Sciatic nerve (tissue), 2 donors: ENCODE data around the gene SRCIN1. TPM values are rescaled to one million over a fixed set of nuclear protein-coding genes. Genes with fewer than 3 reads are reported as not detected.
A peak's percentile ranks its signal among the peaks of the same experiment; 100 is the strongest.

Experiments used
- ATAC-seq: fragments of 200-7000 bp; cut with Tn5 transposase; one replicate; pipeline ENCODE4 v1.9.1; 2020; ENCODE audit warnings: mild to moderate bottlenecking, moderate library complexity
- DNase-seq: peaks from one replicate; pipeline ENCODE4 v3.0.0-alpha.2; 2020; ENCODE audit warnings: low spot score
- intact Hi-C: fragments of 100-400 bp; cut with DNase I; formaldehyde crosslinking; loops from one replicate; pipeline ENCODE4 v1.14.2; 2022
- total RNA-seq: library from RNA; stranded (reverse); fragmentation: NEBNext Ultra II Directional; extraction: Animal tissue kit (Norgen Biotek cat#: 25700); gene quantifications from one replicate; pipeline ENCODE4 v1.2.1, GENCODE V29; 2021
- donor health status: DM: no; HTN: no; CAD: no.
- donor health status: DM: no; HTN: no; CAD: no.

The SRCIN1 gene
- total RNA-seq, 1 donor from 2014 or later: 4.5 TPM

DNA sequence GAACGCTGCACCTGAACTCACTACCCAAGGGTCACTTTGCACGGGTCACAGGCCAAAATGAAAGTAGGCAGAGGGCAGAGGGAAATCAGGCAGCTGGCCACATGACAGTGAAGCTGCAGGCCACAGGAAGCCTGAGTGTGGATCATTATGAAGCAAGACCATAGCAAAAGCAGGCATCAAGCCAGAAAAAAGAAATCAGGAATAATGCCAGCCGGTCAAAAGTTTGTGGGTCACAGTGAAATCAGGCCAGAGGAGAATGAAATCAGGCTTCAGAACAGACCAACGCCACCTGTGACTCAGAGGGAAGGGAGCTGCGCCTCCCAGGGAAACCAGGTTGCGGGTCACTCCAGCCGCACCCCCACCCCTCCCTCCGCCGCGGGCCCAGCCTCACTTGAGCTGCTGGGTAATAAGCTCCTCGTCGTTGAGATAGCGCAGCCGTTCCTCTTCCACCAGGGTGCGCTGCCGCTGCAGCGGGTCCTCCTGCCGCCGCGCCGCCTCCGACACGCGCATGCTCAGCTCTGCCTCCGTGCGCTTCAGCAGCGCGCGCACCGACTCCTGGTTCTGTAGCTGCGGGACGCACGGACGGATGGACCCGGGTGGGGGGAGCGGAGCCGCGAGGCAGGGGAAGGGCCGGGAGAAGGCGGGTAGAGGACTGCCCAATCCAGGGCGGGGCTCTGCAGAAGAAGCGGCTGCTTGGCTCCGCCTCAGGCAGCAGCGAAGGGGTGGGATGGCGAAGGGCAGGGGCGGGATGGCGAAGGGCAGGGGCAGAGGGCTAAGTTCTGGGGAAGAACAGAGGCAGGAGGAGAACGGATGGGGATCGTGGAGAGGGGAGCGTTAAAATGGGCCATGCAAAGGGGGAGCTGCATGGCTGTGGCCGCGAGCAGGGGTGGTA is 47.7 kb downstream of the SRCIN1 start:
- intact Hi-C loops: loop anchor here (2.0 kb wide), 1 partner anchor 109 kb away; no protein-coding TSS in a partner anchor
- DNase-seq: peak; percentile 95
- peak; percentile 90 for ATAC-seq

DNA sequence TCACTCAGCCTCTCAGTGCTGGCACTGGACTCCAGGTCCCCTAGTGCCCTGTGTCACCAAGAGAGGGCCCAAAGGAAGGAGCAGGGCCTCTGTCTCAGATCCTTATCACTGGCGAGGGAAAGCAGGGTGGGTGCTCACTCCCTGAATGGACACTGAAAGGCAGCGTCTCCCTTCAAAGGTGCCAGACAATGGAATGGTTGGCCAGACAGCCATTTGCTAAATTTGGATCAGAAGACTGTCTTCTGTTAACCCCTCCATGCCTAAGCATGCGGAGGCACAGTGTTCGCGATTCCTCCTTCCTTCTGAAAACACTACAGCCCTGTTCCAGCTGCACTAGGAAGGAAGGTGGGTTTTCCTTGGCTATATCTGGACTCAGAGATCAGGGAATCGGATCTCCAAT is 48.4 kb downstream of the SRCIN1 start:
- no peak for DNase-seq
- intact Hi-C loops: no loop called here
- no peak for ATAC-seq

DNA sequence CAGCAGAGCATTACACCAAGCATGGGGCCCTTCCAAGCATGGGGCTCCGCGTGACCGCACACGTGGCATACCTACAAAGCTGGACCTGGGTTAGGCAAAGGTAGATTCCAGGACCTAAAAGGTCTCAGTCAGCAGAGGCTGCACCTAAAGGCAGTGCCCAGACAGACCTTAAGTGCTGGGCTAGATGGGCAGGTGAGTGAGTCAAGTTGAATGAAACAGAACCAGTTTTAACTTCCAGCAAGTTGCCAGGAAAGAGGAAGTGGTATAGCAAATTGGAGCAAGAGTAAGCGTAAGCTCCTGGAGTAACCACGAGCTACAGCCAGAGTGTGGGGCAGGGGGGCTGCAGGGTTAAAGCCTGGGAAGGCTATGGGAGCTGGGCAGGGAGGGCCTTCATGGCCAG is 49.5 kb downstream of the SRCIN1 start:
- DNase-seq (no peak), ATAC-seq (no peak)
- intact Hi-C loops: no loop called here

DNA sequence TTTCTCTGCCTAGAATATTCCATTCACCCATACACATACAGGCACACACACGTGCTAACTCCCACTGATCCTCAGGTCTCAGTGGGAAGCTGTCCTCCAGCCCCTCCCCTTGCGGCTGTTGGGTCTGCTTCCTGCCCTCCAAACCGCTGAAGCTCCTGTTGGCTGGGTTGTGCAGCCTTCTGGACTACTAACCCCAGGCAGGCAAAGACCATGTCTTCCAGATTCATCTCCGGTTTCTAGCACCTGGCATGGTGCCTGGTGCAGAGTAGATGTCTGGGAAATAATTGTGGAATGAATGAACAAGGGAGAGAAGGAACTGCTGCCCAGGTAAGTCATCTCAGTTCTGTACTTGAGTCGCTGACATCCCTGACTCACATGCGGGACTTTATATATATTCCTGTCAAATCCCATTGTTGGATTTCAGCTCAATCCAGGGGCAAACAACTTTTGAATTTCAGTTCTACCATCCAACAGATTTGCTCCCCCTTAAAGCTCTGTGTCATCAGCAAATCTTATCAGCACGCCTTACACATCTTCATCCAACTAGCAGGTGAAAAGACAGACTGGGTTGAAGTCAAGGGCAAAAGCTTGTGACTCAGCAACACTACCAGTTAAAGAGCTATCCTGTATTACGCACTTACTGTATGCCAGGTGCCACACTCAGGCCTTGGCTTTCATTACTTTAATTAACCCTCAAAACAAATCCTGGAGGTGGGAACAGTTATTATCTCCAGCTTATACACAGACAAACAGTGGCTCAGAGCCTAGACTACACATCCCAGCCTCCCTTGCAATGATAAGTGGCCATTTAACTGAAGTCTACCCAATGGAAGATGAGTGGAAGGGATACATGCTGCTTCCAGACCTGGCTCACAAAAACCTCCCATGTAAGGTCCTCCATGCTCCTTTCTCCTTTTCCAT is 51.1 kb downstream of the SRCIN1 start:
- no peak for ATAC-seq
- no peak for DNase-seq
- intact Hi-C loops: no loop called here

DNA sequence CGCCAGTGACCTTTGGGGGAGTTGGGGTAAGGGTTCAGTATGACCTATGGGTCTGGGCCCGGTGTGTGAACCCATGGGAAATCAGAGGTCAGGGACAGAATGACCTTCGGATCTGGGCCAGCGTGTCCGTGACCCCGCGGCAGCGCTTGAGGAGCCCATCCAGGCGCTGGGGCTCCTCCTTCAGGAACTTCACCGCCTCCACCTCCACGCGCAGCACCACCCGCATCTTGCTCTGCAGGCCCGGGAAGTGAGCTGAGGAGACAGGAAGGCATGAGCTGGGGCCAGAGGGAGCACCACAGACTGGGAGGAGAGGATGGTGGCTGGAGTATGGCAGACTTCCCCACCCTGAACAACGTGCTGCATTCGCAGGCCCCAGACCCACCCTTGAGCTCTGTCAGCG is 53.4 kb downstream of the SRCIN1 start:
- DNase-seq (no peak), ATAC-seq (no peak)
- intact Hi-C loops: no loop called here

DNA sequence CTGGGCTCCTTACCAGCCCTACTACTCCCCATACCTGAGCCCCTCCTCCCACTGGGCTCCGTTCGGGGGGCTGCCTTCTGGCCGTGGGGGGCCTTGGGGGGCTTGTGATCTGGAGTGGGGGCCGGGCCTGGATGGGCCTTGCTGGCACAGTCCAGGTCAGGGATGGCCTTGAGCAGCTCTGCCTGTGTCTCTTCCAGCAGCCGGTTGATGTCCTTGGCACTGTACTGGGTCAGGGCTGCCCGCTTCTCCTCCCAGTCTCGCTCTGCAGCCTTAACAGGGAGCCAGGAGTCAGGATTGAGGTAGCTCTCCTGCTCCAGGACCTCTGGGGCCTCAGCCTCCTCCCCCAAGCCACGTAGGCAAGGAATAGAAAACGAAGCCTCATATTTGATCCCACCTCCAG is 54.6 kb downstream of the SRCIN1 start:
- no peak for ATAC-seq
- no peak for DNase-seq
- intact Hi-C loops: no loop called here

DNA sequence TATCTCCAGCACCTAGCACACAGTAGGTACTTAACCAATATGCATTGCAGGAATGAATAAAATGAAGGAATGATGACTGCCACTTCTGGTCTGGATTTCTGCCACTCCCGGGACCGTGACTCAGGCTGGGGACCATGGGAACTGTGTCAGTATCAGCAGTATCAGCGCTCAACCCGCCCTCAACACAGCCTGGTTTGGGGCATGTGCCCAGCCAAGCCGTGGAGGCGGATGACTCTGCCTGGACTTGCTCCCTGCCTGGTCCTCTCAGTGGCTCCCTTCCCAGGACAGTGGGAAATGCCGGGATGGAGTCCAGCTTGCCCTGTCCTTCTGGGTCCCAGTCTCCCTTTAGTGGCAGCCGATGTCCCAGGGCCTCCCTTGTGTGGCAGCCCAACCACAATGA is 55.1 kb downstream of the SRCIN1 start:
- DNase-seq: no peak

DNA sequence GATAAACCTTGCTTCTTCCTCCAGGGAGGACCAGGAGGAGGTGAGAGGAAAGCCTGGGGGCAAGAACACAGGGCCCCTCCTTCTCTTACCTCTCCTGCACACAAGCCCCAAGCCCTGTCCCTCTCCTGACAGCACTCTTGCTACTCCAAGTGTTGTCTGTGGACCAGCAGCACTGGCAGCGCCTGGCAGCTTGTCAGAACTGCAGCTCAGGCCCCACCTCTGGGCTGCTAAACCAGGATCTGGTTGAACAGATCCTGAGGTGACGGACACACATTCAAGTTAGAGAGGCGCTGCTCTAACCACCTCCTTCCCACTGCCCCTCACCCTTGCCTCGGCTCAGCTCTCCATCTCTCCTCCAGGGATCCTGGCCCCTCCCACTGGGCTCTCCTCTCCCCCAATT is 56.5 kb downstream of the SRCIN1 start:
- ATAC-seq (no peak), DNase-seq (no peak)
- intact Hi-C loops: no loop called here

More for the DNA sequence above, 55.1 kb downstream of the SRCIN1 start:
- intact Hi-C loops: no loop called here
- no peak for ATAC-seq

DNA sequence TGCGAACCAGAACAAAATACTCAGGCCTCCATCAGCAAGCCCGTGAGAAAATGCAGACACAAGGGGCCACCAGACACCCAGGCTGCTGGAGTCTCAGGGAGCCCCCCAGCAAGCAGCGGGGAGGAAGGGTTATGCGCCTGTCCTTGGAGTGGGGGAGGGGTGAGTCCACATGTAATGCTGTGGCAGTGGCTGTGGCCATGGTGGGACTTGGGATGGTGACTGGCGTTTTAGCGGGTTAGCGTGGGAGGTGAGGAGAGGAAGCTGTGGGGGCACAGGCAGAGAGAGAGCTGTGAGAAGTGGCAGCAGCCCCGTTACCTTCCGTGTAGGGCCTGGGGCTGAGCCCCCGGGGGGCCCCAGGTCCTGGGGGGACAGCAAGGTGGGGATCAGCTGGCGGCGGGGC is 58.3 kb downstream of the SRCIN1 start:
- no peak for DNase-seq
- ATAC-seq: no peak
- intact Hi-C loops: no loop called here

DNA sequence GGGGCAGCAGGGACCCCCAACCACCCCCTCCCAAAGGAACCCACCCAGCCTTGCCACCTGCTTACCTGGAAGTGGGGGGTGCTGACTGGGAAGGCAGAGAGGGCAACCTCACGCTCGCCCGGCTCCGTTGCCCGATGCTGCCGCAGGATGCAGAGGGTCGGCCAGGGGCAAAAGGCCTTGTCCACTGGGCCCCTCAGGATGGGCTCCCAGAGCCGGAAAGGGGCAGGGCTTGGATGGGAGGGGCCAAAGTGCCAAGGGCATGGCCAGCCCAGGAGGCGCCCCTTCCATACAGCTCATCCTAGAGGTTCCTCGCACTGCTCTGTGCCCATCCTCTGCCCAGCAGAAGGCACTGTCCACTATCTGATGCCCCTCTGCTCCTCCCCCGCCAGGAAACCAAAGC is 59.4 kb downstream of the SRCIN1 start:
- no peak for DNase-seq
- intact Hi-C loops: no loop called here
- ATAC-seq: no peak

DNA sequence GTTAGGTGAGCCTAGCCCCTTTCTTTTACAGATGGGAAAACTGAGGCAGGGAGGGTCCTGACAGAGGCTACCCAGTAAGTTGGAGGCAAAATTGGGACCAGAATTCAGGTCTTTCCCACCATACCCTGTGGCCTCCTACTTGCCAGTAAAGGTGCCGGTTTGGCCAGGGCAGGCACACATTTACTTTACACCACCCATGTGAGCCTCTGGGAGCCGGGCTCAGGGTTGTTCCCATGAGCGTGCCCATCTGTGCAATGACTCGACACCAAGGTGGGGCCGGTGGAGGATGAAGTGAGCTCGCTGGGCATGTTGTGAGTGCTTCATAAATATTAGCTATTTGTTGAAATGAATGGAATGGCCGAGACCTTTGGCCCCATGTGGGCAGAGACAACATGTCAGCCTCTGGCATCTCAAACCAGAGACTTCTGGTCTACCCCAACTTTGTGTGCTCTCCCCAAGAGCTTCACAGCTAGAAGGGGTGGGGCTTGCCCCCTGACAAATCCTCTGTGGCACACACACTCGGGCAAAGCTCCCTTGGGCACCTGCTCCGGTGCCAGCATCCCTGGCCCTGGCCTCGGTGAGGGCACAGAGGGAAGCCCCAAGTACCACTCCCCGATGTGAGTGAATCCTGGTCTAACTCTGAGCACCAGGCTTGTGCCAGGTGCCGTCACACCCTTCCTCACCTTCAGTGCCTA is 60.1 kb downstream of the SRCIN1 start:
- DNase-seq (no peak), ATAC-seq (no peak)
- intact Hi-C loops: no loop called here

DNA sequence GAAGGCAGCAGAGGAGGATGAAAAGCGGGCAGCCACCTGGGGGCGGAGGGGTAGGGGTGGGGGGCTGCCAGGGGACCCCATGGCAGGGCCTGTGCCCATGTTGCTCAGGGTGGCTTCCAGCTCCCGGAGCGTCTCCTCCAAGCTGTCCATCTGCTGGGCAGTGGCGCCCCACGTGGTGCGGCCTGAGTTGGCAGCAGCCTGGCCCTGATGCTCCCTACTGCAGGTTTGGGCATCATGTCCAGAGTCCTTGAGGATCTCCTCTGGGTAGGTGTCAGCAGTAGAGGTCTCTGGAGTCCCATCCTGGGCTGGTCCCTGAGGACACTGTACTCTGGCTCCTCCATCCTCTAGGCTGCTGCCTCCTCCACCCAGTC is 60.9 kb downstream of the SRCIN1 start:
- DNase-seq (no peak), ATAC-seq (no peak)
- intact Hi-C loops: no loop called here

DNA sequence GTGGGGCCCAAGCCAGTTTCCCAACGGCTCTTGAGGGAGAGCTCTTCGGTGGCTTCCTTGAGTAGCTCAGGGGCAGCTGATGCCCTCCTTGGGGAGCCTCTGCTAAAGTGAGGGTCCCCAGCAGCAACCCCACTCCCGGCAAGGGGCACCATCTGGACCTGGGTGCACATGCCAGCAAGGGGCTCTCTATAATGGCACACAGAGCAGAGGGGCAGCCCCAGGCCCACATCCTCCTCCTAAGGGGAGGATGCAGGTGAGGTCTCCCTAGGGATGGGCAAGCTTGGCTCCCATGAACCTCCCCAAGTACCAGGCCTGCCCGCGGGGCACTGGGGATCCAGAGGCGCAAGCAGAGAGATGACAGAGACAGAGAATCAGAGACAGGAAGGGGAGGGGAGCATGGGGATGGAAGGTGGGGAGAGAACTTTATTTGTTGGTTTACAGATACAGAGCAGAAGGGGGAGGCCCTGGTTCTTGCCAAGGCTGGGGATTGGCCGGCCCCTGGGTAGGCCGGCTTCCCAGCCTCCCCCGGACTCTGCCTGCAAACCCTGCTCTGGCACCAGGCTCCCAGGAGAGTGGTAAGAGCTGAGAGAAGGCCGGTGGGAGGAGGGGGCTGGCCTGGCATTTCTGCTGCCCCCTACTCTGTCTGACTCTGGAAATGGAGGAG is 61.4 kb downstream of the SRCIN1 start:
- ATAC-seq (no peak), DNase-seq (no peak)
- intact Hi-C loops: no loop called here

DNA sequence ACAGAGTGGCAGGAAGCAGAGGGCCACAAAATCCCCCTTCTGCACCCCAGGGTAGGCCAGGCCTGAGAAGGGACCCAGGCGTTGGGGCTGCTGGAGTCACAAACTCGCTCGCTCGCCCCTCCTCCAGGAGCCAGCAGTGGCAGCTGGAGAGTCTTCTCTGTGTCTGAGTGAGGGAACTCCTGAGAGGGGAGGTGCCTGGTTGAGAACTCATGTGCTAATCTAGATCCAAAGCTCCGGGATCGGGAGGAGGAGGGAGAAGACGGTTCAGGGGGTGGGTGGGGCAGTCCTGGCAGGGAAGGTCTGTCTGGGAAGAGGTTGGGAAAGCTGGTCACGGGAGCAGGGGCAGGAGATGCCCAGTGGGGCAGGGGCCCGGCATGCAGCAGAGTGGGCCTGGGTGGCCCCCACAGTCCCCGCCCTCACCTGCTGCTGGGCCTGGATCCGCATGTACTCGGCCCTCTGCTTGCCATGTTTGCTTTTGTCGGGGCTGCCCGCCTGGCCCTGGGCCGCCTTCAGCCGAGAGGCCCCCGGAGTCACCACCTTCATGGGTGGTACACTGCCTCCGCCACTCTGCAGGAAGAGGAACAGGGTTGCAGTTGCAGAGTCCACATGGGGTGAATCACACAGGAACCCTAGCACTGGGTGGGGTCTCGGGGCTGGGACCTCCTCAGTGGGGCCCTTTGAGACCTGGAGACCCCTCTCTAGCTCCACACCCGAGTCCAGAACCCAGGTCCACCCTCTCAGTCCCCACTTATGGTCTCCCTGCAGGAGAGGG is 62.2 kb downstream of the SRCIN1 start:
- ATAC-seq (peak; percentile 26), DNase-seq (no peak)
- intact Hi-C loops: no loop called here

DNA sequence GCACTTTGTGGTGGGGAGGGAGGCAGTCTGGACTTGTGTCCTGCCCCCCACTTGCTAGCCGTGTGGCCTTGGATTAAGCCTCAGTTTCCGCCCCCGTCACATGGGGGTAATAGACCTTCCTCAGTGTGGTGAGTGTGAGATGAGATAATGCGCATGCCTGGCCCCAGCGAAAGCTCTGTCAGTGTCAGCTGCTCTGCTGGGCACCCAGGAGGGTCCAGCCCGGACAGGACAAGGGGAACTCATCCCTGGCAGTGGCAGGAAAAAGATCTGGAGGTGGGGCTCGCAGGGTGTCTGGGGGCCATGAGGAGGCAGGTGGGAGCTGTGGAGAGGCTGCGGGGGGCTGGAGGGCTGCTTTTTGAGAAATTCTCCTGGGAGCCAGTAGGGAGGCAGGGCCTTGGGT is 63.5 kb downstream of the SRCIN1 start:
- DNase-seq (no peak), ATAC-seq (no peak)
- intact Hi-C loops: no loop called here

DNA sequence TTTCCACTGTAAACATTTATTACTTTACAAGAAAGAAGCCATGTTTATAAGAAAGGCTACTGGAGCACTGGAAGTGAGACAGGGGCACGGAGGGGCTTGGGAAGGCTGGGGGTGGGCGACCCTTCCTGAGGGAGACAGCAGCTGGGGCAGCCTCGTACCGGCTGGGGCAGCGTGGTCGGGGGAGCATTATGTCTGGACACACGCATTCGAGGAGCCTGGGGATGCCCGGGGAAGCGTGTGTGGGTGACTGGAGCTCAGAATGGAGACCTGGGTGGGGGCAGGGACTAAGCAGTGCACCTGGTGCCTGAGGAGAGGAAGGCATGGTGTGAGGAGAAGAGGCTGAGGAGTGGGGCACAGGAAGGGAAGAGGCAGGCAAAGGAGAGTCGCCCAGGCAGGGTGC is 64.5 kb downstream of the SRCIN1 start:
- ATAC-seq (no peak), DNase-seq (no peak)
- intact Hi-C loops: no loop called here

DNA sequence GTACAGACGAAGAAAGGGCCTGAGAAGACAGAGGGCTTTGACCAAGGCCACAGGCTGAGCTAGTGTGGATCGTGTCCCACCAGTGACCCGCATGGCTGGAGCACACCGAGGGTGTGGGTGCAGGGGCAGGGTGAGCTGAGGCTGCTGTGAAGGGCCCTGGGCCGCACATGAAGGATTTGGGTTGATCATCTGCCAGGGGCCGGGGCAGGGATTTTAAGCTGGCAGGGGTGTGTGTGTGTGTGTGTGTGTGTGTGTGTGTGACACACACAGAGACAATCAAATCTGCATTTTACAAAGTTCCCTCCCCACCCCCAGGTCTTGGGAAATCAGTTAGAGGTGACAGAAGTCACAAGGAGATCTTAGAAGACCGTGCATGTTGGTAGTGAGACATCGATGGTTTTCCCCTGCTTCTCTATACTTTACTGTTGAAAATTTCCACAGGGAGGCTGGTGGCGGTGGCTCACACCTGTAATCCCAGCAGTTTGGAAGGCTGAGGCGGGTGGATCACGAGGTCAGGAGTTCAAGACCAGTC is 65.2 kb downstream of the SRCIN1 start:
- ATAC-seq: no peak
- intact Hi-C loops: no loop called here

DNA sequence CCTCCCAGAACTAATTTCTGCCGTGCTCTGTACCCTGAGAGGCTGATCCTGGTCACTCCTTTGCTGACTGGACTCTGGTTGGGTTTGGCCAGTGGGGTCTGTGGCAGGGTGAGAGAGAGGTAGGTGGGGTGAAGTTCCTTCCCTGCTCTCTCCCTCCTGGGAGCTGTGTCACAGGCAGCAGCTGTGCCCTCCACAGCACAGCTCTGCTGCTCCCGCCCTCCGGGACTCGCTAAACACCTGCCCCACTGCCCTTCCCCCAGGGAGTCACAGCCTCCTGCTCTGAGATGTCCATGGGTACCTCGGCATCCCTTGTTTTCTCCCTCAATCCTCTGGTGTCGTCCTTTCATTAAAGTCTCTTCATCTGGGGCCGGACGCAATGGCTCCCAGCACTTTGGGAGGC is 66.4 kb downstream of the SRCIN1 start:
- intact Hi-C loops: no loop called here

More for the DNA sequence above, 65.2 kb downstream of the SRCIN1 start:
- no peak for DNase-seq

More for the DNA sequence above, 66.4 kb downstream of the SRCIN1 start:
- no peak for DNase-seq
- no peak for ATAC-seq
